Upper lobe of left lung (tissue), 4 donors: ENCODE results near the gene ATP11A.

Experiments used
- EP300 ChIP-seq, 4 donors: sonication (generic); formaldehyde crosslinking; IDR thresholded peaks; one replicate each; pipeline ENCODE4 v1.5.1; 2017; ENCODE audit warnings: antibody characterized with exemption in 4 of 4, control low read depth in 2 of 4
- POLR2A ChIP-seq, 4 donors: fragments of 450-650 bp; IDR thresholded peaks; one replicate each; pipeline ENCODE4 v1.5.1; 2016 to 2017; ENCODE audit warnings: antibody characterized with exemption in 4 of 4, mild to moderate bottlenecking in 2 of 4
- POLR2AphosphoS5 ChIP-seq, 2 donors: sonication (generic); formaldehyde crosslinking; IDR thresholded peaks; one replicate each; pipeline ENCODE4 v1.5.1; 2017; ENCODE audit warnings: antibody characterized with exemption in 2 of 2
- TF ChIP-seq, protein P1 (sequence below), 6 experiments: fragments of 450-650 bp in 4 of 6; fragments of 200-600 bp in 2 of 6; sonication (generic) in 2 of 6; IDR thresholded peaks; one replicate each; pipeline ENCODE4 v1.5.1; 2016 to 2019; ENCODE audit warnings: antibody characterized with exemption in 6 of 6

DNA sequence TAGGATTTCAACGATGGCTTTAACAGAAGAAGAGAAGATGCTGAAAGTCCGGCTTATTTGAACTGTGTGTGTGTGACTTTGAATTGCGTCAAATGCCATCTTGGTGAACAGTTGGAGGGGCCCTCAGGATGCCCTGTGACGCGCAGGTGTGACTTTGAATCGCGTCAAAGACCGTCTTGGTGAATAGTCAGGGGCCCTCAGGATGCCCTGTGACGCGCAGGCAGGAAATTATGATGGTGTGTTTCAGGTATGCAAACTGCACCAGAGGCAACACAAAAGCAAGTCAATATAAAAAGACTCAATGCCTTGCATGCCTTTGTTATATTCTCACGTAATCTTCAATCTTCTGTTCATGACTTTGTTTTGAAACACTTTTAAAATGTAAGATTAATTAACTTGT lies 29.2 kb downstream of the ATP11A start:
- TF ChIP-seq, protein P1, sequence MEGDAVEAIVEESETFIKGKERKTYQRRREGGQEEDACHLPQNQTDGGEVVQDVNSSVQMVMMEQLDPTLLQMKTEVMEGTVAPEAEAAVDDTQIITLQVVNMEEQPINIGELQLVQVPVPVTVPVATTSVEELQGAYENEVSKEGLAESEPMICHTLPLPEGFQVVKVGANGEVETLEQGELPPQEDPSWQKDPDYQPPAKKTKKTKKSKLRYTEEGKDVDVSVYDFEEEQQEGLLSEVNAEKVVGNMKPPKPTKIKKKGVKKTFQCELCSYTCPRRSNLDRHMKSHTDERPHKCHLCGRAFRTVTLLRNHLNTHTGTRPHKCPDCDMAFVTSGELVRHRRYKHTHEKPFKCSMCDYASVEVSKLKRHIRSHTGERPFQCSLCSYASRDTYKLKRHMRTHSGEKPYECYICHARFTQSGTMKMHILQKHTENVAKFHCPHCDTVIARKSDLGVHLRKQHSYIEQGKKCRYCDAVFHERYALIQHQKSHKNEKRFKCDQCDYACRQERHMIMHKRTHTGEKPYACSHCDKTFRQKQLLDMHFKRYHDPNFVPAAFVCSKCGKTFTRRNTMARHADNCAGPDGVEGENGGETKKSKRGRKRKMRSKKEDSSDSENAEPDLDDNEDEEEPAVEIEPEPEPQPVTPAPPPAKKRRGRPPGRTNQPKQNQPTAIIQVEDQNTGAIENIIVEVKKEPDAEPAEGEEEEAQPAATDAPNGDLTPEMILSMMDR (IDR thresholded peaks at IDR 0.05): no peak
- TF ChIP-seq POLR2AphosphoS5 (IDR thresholded peaks at IDR 0.05): no peak
- TF ChIP-seq EP300 (IDR thresholded peaks at IDR 0.05): no peak
- TF ChIP-seq POLR2A (IDR thresholded peaks at IDR 0.05): no peak
